Activated naive CD8-positive, alpha-beta T cell treated with anti-CD3 and anti-CD28 coated beads, Interleukin-2, amount 50 U/mL, for 16 hours (primary cell): ENCODE data around the gene EXOC6.

Source experiments
- DNase-seq: peaks from one replicate; pipeline ENCODE4 v3.0.0-alpha.2; 2020; ENCODE audit warnings: low read depth, low spot score

Gene EXOC6, protein sequence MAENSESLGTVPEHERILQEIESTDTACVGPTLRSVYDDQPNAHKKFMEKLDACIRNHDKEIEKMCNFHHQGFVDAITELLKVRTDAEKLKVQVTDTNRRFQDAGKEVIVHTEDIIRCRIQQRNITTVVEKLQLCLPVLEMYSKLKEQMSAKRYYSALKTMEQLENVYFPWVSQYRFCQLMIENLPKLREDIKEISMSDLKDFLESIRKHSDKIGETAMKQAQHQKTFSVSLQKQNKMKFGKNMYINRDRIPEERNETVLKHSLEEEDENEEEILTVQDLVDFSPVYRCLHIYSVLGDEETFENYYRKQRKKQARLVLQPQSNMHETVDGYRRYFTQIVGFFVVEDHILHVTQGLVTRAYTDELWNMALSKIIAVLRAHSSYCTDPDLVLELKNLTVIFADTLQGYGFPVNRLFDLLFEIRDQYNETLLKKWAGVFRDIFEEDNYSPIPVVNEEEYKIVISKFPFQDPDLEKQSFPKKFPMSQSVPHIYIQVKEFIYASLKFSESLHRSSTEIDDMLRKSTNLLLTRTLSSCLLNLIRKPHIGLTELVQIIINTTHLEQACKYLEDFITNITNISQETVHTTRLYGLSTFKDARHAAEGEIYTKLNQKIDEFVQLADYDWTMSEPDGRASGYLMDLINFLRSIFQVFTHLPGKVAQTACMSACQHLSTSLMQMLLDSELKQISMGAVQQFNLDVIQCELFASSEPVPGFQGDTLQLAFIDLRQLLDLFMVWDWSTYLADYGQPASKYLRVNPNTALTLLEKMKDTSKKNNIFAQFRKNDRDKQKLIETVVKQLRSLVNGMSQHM

DNA sequence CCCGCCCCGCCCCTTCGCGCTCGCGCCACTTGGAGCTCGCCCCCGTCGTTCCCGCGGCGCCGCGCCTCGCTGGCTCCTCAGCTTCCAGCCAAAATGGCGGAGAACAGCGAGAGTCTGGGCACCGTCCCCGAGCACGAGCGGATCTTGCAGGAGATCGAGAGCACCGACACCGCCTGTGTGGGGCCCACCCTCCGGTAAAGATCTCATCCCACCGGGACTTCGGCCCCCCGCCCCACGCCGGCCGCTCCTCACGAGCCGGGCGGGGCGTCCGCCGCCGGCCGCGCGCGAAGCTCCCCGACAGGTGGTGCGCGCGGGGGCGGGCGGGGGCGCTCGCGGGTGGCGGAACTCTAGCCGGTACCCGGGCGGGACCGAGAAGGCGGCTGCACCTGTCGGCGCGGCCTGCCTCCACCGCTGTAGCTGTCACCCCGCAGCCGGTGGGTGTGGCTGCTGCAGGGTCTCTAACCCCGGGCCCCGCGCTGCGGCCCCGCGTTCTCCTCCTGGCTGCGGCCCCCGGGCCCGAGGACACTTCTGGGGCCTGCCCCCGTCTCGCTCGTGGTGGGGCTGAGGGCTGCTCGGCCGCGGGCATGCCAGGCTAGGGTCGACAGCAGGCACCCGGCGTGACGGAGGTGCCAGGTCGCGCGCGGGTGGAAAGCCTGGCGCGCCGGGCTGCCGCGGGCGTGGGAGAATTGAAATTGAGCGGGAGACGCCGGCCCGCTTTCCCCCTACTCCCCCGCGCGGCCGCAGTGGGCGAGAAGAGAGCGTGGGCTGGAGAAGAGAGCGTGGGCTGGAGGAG is at the start of gene EXOC6:
Gene EXOC6, plus strand, starts transcription at position 80 of the 793 bp plus-strand sequence. Its CDS starts 14 bp downstream, at position 94.
- DNase-seq, result peak; percentile 61

DNA sequence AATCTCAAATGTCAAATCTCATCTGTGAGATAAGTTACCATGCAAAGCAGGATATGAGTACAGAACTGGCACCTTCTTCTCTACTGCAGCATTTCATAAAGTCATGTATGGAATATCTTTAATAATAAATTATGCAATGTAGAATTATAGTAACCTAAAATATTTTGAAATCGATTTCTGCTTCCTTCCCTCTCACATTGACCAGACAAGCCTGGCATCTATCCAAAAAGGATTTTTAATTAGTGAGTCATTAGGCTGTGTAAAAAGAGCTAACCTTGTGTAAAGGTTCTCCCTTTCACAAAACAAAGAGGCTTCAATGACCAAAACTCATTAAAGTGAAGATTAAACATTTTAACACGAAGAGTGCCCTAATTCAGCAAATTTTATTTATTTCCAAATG is 48.8 kb upstream of the EXOC6 start:
- no peak for DNase-seq

DNA sequence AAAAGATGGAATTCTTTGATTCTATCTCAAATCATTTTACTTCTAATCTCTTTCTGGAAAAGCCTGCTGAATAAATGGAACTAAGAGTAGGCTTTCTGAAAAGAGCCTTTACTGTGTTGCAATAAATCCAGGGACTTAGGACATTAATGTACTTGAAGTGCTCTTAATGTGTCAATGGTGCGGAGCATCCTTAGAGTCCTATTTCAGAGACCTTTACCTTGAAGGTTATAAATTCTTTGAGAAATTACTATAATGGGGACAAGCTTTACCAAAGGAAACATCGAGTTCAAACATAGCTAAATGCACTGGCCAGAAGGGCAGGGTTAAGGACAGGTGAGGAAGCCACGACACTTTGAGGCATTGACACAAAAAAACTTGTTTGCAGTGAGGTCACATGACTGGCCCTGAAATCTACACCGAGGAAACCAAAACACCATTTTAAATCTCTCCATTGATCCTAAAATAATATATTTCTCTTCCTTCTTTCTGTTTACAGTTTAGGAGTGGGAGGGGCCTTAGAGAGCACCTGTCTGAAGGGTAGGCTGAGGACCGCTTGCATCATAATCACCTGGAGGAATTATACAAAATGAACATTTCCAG is 48.1 kb upstream of the EXOC6 start:
- DNase-seq, result no peak

DNA sequence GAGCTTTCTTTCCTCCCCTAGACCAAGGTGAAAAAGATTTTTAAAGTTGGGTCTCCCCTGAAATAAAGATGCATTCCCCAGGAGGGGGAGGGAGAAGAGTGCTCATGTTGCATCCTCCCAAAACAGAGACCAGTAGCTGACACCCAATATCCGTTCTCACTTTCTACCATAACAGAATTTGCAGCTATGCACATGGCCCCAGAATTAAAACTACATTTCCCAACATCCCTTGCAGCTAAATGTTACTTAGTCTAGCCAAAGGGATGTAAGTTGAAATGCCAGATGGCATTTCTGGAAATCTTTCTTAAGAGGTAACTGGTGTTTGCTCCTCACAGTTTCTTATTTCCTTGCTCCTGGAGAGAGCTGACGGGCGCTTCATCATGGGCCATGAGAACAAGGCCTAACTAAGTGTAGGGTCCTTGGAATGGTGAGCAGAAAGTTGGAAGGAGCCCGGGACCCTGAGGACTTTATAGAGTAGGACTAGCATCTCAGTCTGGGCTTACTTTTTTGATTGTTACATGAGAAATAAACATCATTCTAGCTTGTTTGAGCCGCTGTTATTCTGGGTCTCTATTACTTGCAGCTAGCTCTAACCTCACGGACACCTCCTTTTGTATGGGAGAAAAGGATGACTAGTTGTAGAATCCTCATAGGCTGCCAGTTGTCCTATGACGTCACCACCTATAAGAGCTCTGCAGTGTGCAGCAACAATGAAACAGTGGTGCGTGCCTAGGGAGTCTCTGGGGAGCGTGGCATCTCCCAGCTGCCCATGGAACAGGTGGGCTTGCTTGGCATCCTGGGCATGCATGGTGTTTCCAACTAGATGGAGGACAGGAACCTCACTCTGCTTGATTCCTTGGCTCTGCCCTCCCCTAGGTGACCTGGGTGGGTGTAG is 46.1 kb upstream of the EXOC6 start:
- no peak for DNase-seq

DNA sequence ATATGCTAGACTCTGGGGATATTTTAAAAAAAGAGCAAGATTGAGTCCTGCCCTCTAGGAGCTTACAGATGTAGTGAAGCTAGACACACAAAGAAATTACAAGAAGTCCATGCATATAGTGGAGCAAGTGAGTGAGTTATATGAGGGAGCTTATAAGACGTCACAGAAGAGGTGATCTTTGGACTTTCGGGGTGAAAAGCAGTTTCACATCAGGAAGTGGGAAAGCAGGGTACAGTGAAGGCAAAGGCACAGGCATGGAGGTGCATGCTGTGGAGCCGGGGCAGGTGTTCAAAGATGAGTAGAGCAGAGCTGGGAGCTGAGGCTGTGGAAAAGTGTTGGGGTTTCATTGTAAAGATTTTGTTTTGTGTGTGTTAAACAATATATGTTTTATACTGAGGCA is 38.5 kb upstream of the EXOC6 start:
- DNase-seq, result no peak

DNA sequence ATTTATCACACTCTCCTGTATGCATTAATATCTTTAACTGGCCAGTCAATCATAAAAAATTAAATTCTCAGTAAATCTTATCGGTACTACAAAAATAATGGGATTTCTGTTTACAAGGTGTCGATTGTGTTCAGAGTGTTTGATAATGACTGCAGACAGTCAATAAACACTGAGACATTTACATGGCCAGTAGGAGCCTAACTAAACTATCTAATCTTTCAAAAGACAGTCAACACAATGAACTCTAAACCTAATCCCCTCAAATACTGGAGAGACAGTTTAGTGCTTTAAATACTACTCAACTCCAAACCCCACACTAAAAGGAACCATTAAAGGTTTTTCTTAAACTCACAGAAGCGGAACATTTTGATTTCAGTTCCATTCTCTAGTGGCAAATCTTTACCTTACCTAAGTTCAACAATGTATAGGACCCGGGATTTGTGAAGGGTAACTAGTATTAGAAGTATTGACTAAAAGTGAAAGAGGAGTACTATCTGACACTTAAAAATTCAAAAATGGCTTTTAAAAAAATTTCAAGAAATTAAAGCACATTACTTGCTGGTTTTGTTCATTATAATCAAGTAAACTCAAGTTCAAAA is 37.3 kb upstream of the EXOC6 start:
- no peak for DNase-seq

DNA sequence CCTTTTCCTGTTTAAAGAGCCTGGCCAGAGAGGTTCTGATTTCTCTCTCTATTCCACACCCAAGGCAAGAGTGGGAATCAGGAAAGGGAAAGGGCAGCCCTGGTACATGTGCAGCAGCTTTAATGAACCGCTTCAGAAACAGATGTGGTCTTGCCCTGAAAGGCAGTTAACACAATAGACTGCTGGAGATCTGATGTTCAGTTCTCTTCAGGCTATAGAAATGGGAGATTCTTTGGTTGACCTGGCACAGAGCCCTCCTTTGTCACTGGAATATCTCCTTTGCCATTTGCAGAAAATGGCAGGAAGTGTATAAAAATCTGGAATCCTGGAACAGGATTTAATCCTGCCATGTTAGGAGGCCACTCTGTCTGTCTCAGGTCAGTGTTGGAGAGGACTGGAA is 36.3 kb upstream of the EXOC6 start:
- DNase-seq, result no peak

DNA sequence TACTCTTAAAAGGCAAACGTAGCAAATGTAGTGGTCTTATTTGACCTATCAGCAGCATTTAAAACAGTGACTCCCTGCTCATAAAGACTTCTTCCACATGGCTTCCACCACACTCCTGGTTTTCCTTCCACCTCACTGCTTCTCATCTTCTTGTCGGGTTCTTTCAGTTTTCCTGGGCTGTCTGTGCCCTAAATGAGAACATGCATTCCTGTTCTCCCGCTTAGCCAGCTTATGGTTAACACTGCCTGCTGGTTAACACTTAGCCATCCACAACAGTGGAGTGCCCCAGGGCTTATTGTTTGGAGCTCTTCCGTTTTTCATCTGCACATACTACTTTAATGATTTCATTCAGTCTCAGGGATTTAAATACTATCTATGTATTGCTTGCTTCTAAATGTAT is 34.3 kb upstream of the EXOC6 start:
- no peak for DNase-seq

DNA sequence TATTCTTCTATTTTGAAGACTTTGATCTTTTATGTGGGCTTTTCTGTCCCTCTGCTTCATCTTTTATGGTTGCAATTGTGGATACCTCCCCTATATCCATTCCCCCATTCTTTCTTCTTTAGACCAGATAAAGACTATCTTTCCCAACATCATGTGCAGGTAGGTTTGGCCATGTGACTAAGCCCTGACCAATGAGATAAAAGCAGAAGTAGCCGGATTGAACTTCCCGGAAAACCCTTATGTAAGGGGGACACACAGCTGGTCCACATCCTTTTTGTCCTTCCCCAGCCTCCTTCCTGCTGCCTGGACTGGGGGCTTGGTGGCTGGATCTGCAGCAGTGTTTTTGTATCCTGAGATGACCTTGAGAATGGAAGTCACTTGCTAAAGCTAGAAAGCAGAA is 33.5 kb upstream of the EXOC6 start:
- no peak for DNase-seq

DNA sequence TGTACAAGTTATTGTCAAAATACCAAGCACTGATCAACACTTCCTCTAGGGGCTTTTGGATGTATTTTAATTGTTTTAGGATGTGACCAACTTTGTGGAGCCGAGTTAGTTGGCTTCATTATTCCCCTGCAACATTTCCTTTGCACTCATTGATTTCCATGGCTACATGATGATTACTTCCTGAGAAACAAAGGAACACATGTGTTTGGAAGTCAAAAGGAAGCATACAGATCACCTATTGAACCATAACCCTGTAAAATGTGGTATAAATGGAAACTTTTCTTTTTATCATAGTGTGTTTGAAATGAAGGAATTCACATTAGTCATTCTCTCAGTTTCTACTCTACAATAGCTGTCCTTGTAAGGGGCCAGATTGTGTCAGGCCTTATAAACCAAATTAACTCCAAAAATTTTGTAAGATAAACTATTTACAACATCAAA is 32.2 kb upstream of the EXOC6 start:
- no peak for DNase-seq

DNA sequence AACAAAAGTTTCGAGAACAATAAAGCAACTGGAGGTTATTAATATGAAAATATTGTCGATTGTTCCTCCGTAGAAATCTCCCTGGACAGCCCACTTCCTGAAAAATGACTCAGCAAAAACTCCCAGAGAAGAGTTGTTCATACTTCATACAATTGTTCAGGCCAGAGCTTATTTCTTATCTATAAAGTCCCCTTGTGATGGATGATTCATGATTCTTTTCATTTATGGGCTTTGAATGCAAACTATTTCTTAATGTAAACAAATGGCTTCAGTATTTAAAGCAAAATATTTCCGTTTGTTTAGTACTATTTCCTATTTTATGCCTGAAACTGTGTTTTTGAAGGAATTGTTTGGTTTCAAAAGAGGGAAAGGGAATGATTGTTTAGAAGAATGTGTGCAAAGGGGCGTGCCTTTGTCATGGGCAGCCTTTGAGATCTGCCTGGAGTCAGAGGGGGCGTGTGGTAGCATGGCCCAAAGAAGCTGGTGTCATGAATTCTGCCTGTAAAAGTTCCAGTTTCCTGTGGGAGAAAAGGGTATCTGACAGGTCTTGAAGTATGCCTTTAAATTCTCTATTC is 26.2 kb upstream of the EXOC6 start:
- no peak for DNase-seq

DNA sequence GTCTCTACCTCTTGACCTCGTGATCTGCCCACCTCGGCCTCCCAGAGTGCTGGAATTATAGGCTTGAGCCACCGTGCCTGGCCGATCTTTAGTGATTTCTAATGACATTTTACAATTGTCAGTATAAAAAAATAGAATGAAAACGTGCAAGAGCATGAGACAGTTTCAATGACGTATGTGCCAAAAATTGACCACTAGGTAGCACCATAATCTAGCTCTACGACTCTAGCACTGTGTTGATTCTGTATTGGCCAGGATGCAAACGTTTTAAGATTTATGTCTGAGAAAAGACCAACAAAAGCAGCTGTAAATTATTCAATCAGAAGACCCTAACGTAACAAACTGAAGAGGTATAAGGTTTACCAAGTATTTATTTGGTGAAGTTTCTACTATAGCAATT is 25.4 kb upstream of the EXOC6 start:
- no peak for DNase-seq

DNA sequence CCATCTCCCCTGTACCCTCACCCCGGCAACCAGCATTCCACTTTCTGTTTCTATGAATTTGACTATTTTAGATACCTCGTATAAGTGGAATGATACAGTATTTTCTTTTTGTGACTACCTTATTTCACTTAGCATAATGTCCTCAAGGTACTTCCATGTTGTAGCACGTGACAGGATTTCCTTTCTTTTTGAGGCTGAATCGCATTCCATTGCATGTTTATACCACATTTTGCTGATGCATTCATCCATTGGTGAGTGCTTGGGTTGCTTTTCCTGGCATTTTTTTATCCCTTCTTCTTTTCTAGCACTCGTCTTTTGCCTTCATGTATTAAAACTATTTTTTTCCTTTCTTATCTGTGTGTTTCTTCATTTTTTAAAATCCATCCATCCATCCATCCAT is 22.3 kb upstream of the EXOC6 start:
- no peak for DNase-seq

DNA sequence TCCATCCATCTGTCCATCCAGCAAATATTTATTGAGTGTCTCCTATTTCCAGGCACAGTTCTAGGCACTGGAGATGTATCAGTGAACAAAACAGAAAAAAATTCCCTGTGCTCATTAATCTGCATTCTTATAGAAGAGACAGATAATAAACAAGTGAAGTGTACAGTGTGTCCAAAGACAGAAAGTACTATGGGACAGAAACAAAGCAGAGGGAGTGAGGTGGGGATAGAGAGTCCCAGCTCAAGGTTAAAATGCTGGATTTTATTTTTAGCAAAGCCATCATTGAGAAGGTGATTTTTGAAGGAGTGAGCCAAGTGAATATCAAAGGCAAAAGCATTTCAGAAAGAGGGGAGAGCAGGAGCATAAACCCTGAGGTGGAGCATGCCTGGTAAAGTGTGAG is 21.8 kb upstream of the EXOC6 start:
- no peak for DNase-seq

DNA sequence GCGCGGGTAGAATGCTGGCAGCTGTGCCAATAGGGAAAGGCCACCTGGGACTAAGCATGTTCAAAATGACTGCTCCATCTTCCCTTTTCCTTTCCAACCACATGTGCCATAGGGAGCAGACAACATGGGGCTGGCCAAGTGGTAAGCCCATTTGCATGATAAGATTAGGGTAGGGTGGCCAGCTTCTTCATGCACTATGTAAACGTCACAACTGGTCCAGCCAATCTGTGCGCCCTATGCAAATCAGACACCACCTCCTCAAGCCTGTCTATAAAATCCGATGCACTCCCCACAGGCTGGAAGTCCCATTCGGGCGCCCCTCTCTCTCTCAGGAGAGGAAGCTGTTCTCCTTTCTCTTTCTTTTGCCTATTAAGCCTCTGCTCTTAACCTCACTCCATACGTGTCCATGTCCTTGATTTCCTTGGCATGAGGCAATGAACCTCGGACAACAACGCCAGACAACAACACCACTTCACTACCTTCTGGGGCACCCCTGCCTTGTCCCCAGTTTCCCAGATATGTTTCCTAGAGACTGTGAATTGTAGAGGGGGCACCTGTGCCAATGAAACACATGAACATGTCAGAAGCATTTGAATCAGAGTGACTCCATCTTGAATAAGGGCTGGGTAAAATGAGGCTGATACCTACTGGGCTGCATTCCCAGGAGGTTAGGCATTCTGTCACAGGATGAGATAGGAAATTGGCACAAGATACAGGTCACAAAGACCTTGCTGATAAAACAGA is 19.1 kb upstream of the EXOC6 start:
- no peak for DNase-seq

DNA sequence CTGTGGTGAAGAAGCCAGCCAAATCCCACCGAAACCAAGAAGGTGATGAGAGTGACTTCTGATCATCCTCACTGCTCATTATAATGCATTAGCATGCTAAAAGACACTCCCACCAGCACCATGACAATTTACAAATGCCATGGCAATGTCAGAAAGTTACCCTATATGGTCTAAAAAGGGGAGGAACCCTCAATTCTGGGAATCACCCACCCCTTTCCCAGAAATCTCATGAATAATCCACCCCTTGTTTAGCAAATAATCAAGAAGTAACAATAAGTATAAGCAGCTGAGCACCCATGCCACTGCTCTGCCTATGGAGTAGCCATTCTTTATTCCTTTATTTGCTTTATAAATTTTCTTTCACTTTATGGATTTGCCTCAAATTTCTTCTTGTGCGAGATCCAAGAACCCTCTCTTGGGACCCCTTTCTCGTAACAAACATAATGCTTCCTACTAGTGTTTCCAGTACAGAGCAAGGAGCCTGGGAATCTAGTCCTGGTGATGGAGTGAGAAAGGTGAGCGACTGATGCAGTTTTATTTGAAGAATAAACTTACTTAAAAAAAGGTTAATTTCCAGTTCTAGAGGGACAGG is 18.4 kb upstream of the EXOC6 start:
- DNase-seq, result no peak

DNA sequence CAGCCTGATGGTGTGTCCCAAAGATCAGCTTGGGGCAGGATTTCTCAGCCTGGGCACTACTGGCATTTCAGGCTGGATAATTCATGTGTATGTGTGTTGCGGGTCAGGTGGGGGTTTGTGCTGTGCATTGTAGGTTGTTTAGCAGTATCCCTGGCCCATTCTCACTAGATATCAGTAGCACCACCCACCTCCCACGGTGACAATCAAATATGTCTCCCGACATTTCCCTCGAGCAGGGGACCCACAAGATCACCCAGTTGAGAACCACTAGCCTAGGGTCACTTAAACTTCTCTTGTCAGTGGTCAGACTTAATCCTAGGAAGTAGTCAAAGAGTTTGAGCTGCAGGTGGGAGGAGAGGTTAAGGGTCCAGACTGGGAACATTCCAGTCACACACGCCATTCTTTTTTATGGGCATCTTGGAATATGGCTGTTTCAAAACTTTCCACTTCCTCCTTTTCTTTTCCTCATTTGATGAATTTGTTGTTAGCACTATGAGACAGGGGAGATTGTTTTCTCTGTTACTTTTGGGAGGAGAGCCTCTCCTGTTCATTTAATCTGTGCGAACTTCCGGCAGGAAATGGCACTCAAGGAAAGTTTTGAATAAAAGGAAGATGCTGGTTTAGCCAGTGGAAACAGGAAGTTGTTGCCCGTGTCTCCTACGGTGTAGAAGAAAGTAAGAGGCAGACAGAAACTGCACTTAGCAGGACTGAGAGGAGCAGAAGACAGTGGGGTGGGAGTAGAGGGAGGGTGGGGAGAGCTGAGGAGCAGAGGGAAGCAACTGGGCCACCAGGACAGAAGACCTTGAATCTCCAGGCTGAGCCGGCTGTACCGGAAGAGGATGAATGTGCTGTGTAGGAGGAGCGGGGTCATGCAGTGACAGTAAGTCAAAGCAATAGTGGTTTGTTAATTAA is 17.6 kb upstream of the EXOC6 start:
- DNase-seq, result no peak

DNA sequence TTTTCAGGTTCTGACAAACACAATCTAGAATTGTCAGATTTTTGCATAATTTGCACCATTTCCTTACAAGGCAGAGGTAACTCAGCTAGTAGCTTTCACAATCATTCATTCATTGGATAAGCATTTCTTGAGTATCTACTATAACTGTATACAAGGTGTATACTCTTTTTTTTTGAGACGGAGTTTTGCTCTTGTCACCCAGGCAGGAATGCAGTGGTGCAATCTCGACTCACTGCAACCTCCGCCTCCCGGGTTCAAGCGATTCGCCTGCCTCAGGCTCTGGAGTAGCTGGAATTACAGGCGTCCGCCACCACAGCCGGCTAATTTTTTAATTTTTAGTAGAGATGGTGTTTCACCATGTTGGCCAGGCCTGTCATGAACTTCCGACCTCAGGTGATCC is 16.2 kb upstream of the EXOC6 start:
- no peak for DNase-seq
